ENCODE results near the gene OTUD7B.

Gene OTUD7B

DNA sequence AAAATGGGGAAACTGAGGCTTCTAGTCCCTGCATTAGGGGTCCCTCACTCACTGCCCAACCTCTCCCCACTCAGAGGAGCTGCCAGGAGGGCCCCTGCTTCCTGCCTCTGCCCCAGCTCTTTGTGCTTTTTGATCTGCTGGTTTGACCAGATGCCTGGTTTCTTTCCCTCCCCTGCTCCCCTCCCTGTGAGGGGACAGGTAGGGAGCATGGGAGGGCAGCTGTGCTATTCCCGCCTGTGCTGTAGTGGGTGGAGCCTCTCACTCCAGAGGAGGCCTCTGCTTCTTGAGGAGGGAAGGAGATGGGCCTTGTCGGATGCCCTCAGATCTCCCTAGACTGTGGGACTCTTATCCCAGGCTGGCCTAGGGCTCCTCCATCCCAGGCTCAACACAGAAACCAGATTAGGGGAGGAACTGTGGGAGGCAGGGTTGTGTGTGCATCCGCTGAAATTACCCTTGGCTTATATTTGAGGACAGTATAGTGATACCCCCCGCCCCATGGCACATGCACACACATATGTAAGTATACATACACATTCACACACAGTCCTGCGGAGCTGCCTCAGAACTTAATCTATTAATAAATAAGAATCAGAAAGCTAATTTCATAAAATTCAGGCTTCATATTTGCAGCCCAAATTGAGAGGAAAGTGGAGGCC lies 106.6 kb downstream of the OTUD7B start:
- Histone ChIP-seq H3K9me3 (ENCODE audit: control insufficient read depth, insufficient read depth, low read length) (no peaks in the 10 kb centered on the region), H3K36me3 (ENCODE audit: insufficient read depth, low read length) (0 out of 2 replicates have a peak, but pooled peaks cover 2% of the 10 kb centered on the region), H3K9ac (ENCODE audit: low read depth, low read length) (no peak overlapping the region), H3K4me1 (ENCODE audit: insufficient read depth, low read length) (no peaks in the 10 kb centered on the region)

DNA sequence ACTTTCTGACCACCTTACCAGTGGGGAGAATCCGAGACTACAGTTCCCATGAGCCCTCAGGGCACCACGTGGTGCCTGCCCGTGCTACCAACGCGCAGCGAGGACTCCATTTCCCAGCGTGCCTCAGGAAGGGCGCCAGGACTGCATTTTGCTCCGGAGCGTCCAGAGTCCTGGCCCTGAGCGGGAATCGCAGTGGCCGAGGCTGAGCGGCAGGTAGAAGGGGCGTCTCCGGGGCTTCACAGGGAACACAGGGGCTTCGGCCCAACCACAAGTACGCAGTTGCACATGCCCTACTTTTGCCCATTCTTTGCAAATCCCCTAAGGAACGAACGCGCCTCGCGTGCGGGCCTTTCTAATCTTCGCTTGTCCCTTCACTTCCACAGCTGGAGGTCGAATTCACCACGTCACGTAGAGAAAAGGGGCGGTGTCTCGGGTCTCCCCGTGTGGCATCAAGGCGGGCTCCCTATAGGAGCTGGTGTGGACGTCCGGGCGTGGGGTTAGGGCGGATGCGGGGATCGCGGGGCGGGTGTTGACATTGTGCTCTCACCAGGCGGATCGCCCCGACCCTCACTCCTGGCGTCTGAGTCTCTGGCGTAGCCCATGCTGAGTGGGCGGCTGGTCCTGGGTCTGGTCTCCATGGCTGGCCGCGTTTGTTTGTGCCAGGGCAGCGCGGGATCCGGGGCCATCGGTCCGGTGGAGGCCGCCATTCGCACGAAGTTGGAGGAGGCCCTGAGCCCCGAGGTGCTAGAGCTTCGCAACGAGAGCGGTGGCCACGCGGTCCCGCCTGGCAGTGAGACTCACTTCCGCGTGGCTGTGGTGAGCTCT lies 110.9 kb downstream of the OTUD7B start, which contains the start of gene BOLA1:
BOLA1 (plus strand) TSS at position 109 of the 825 bp plus-strand sequence; CDS start at position 601, 492 bp downstream.
- Histone ChIP-seq H3K9me3 (ENCODE audit: control insufficient read depth, insufficient read depth, low read length) (no peaks in the 10 kb centered on the region; the same call in 1 of the 2 replicates), H3K4me1 (ENCODE audit: insufficient read depth, low read length) (no peaks in the 10 kb centered on the region), H3K9ac (ENCODE audit: low read depth, low read length) (peak within 1 kb of the TSS; percentile 73), H3K36me3 (ENCODE audit: insufficient read depth, low read length) (no peaks in the 10 kb centered on the region)

DNA sequence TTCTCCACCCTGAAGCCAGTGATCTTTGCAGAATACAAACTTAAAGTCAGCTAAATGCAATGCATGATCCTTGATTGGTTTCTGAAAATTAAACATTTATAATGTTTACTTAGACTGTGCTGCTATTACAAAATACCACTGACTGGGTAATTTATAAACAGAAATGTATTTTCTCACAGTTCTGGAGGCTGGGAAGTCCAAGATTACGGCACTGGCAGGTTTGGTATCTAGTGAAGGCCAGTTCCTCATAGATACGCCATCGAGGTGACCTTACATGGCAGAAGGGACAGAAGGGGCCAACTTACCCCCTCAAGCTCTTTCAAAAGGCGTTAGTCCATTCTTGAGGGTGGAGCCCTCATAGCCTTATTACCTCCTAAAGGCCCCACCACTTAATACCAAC lies 114.0 kb downstream of the OTUD7B start:
- H3K9me3 ChIP-seq (ENCODE audit: control insufficient read depth, insufficient read depth, low read length), result no peaks in the 10 kb centered on the region; the same call in 1 of the 2 replicates
- H3K36me3 ChIP-seq (ENCODE audit: insufficient read depth, low read length), result no peaks in the 10 kb centered on the region
- H3K4me1 ChIP-seq (ENCODE audit: insufficient read depth, low read length), result no peaks in the 10 kb centered on the region
- no peak overlapping the region for H3K9ac ChIP-seq (ENCODE audit: low read depth, low read length)

DNA sequence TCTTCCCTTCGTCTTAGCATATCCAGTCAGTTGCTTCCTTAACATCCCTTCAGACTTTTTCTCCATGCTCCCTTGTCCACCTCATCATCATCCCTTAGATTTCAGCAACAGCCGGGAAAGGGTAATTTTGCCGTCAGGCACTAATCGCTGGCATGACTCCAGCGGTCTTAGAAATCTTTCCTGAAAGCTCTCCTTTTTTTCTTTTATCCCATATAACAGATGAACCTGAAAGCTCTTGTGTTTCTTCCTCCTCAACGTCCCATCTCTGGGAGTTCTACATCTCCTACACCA lies 121.6 kb downstream of the OTUD7B start:
- Histone ChIP-seq H3K9ac (ENCODE audit: low read depth, low read length) (peak overlapping the region; percentile 84), H3K9me3 (ENCODE audit: control insufficient read depth, insufficient read depth, low read length) (no peaks in the 10 kb centered on the region), H3K36me3 (ENCODE audit: insufficient read depth, low read length) (no peaks in the 10 kb centered on the region), H3K4me1 (ENCODE audit: insufficient read depth, low read length) (0 out of 2 replicates have a peak, but pooled peaks cover 7% of the 10 kb centered on the region)

DNA sequence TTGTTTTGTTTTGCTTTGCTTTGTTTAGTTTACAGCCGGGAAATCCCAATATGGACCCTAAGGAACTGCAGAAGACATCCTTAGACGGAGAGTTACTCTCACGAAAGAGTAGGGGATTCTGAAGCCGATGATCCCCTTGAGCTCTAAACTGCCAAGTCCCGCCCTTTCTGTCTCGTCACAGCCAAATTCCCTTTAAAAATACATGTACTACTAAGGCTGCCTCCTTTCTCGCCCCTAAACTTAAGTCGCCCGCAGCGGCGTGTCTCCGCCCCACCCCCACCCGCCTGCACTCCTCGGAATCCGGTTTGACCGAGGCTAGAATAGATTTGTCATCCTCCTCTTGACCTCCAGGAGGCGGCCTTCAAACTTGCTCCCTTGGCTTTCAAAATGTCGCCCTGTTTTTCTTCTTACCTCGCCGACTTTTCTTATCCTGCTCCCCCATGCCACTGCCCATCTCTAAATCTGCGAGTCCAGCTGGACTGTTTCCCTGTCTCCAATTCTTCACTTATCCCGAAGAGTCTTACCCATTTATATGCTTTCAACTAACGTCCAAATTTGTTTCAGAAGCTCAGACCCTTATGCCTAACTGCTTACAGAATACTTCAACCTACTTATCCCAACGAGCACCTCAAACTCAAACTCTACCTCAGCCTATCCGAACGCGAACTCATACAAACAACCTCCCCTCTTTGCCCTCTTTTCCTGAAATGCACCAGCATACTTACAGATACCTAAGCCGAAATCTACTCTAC lies 122.1 kb downstream of the OTUD7B start:
- Histone ChIP-seq H3K9me3 (ENCODE audit: control insufficient read depth, insufficient read depth, low read length) (no peaks in the 10 kb centered on the region), H3K4me1 (ENCODE audit: insufficient read depth, low read length) (0 out of 2 replicates have a peak, but pooled peaks cover 7% of the 10 kb centered on the region), H3K36me3 (ENCODE audit: insufficient read depth, low read length) (no peaks in the 10 kb centered on the region), H3K9ac (ENCODE audit: low read depth, low read length) (peak overlapping the region; percentile 84)

All from ES-I3 (cell line).